Stimulated activated CD4-positive, alpha-beta T cell treated with anti-CD3 and anti-CD28 coated beads, Interleukin-15, amount 100 ng/mL, for 24 hours (primary cell): ENCODE measurements around the gene FKBP14.

Experiments
- DNase-seq: peaks from one replicate; pipeline ENCODE4 v3.0.0-alpha.2; 2020

FKBP14 gene

GRCh38 chr7:30026229-30027064, at the start of gene FKBP14:
Gene FKBP14 (minus strand): TSS chr7:30026702. CDS start chr7:30026508, 194 bp downstream.
- DNase-seq: peak; percentile 94

- no peak for DNase-seq
Observed at GRCh38 chr7:30074422-30075030, 48.0 kb upstream of the FKBP14 start.

GRCh38 chr7:30072735-30073134, 46.2 kb upstream of the FKBP14 start:
- no peak for DNase-seq

- DNase-seq: no peak
Observed at GRCh38 chr7:30070052-30070451, 43.5 kb upstream of the FKBP14 start.

GRCh38 chr7:30069096-30069867, 42.8 kb upstream of the FKBP14 start:
- no peak for DNase-seq

GRCh38 chr7:30068117-30068516, 41.6 kb upstream of the FKBP14 start:
- no peak for DNase-seq

- DNase-seq: no peak
Observed at GRCh38 chr7:30066687-30067086, 40.2 kb upstream of the FKBP14 start.

- DNase-seq: no peak
Observed at GRCh38 chr7:30065746-30066145, 39.2 kb upstream of the FKBP14 start.

GRCh38 chr7:30062587-30062986, 36.1 kb upstream of the FKBP14 start:
- no peak for DNase-seq

- peak; percentile 49 for DNase-seq
Observed at GRCh38 chr7:30061786-30062185, 35.3 kb upstream of the FKBP14 start.

GRCh38 chr7:30057741-30058140, 31.2 kb upstream of the FKBP14 start:
- DNase-seq: no peak

GRCh38 chr7:30053068-30053467, 26.6 kb upstream of the FKBP14 start:
- no peak for DNase-seq

GRCh38 chr7:30049173-30049572, 22.7 kb upstream of the FKBP14 start:
- no peak for DNase-seq

- DNase-seq: no peak
Observed at GRCh38 chr7:30048582-30048981, 22.1 kb upstream of the FKBP14 start.

- DNase-seq: no peak
Observed at GRCh38 chr7:30047124-30047523, 20.6 kb upstream of the FKBP14 start.

GRCh38 chr7:30046127-30046770, 19.7 kb upstream of the FKBP14 start:
- DNase-seq: no peak

GRCh38 chr7:30041526-30042269, 15.2 kb upstream of the FKBP14 start:
- no peak for DNase-seq

GRCh38 chr7:30040938-30041337, 14.4 kb upstream of the FKBP14 start:
- no peak for DNase-seq

- no peak for DNase-seq
Observed at GRCh38 chr7:30038196-30038980, 11.9 kb upstream of the FKBP14 start.

- no peak for DNase-seq
Observed at GRCh38 chr7:30036220-30036619, 9.7 kb upstream of the FKBP14 start.

- no peak for DNase-seq
Observed at GRCh38 chr7:30034501-30034900, 8.0 kb upstream of the FKBP14 start.
